ENCODE data around the gene TOB1. TPM values are rescaled to one million over a fixed set of nuclear protein-coding genes. Genes with fewer than 3 reads are reported as not detected.

Gene TOB1
- total RNA-seq, 4 donors from 2014 or later: 130 to 156 (median 142) TPM

GRCh38 chr17:50832267-50832863 is 33.8 kb downstream of the TOB1 start:
- TF ChIP-seq CTCF (IDR thresholded peaks at IDR 0.05) (no peak), POLR2A (IDR thresholded peaks at IDR 0.05) (no peak)
- no peak for DNase-seq (ENCODE audit: low spot score in 2 of 2)
- intact Hi-C loops (cut with DNase I; ENCODE audit: low total_unique reads): no loop called here
- 85 to 88% methylated on average over 12 of the region's 12 CpGs for WGBS, 2 donors
- no peak overlapping the region for H3K4me3 ChIP-seq (ENCODE audit: low read depth, poor library complexity, severe bottlenecking)

- TF ChIP-seq POLR2A (IDR thresholded peaks at IDR 0.05): no peak
- no peak for TF ChIP-seq CTCF (IDR thresholded peaks at IDR 0.05)
- WGBS, 2 donors: 29 to 31% methylated on average over 11 of the region's 11 CpGs
- no peak overlapping the region for H3K4me3 ChIP-seq (ENCODE audit: low read depth, poor library complexity, severe bottlenecking)
- intact Hi-C loops (cut with DNase I; ENCODE audit: low total_unique reads): no loop called here
- no peak for DNase-seq (ENCODE audit: low spot score in 2 of 2)
Observed at GRCh38 chr17:50831471-50831928, 34.7 kb downstream of the TOB1 start.

- no peak for DNase-seq (ENCODE audit: low spot score in 2 of 2)
- intact Hi-C loops (cut with DNase I; ENCODE audit: low total_unique reads): no loop called here
- TF ChIP-seq CTCF (IDR thresholded peaks at IDR 0.05) (no peak), POLR2A (IDR thresholded peaks at IDR 0.05) (no peak)
- H3K4me3 ChIP-seq (ENCODE audit: low read depth, poor library complexity, severe bottlenecking): no peak overlapping the region
- WGBS, 2 donors: 30 to 48% methylated on average over 12 of the region's 12 CpGs
Observed at GRCh38 chr17:50830994-50831393, 35.2 kb downstream of the TOB1 start.

GRCh38 chr17:50830352-50830751 is 35.8 kb downstream of the TOB1 start:
- intact Hi-C loops (cut with DNase I; ENCODE audit: low total_unique reads): no loop called here
- no peak overlapping the region for H3K4me3 ChIP-seq (ENCODE audit: low read depth, poor library complexity, severe bottlenecking)
- TF ChIP-seq POLR2A (IDR thresholded peaks at IDR 0.05) (no peak), CTCF (IDR thresholded peaks at IDR 0.05) (no peak)
- DNase-seq (ENCODE audit: low spot score in 2 of 2): no peak
- 53 to 65% methylated on average over 5 of the region's 5 CpGs for WGBS, 2 donors

- H3K4me3 ChIP-seq (ENCODE audit: low read depth, poor library complexity, severe bottlenecking): no peak overlapping the region
- DNase-seq (ENCODE audit: low spot score in 2 of 2): no peak
- no peak for TF ChIP-seq CTCF (IDR thresholded peaks at IDR 0.05)
- TF ChIP-seq POLR2A (IDR thresholded peaks at IDR 0.05): no peak
- intact Hi-C loops (cut with DNase I; ENCODE audit: low total_unique reads): no loop called here
- 82 to 87% methylated on average over 6 of the region's 6 CpGs for WGBS, 2 donors
Observed at GRCh38 chr17:50829332-50829731, 36.8 kb downstream of the TOB1 start.
